Sigmoid colon (tissue), 7 donors: Measurements from ENCODE around the gene KDM5A. TPM values are rescaled to one million over a fixed set of nuclear protein-coding genes. Genes with fewer than 3 reads are reported as not detected.

Experiments used
- DNase-seq: peaks from one replicate; pipeline ENCODE4 v3.0.0-alpha.2; 2019
- H3K27ac ChIP-seq, 4 donors: fragments of 200-600 bp; sonication (generic); one replicate each; pipeline ENCODE4 v1.5.1; 2016 to 2019; ENCODE audit warnings: mild to moderate bottlenecking in 1 of 4
- H3K27me3 ChIP-seq, 3 donors: fragments of 200-600 bp; sonication (generic); one replicate each; pipeline ENCODE4 v1.5.1; 2019; ENCODE audit warnings: mild to moderate bottlenecking in 1 of 3
- H3K36me3 ChIP-seq, 4 donors: fragments of 200-600 bp; sonication (generic); one replicate each; pipeline ENCODE4 v1.5.1; 2016 to 2019
- H3K4me1 ChIP-seq, 4 donors: fragments of 200-600 bp; sonication (generic); one replicate each; pipeline ENCODE4 v1.5.1; 2017 to 2019
- H3K4me3 ChIP-seq, 4 donors: fragments of 200-600 bp; sonication (generic); one replicate each; pipeline ENCODE4 v1.5.1; 2017 to 2019; ENCODE audit warnings: mild to moderate bottlenecking in 2 of 4, moderate library complexity in 1 of 4
- H3K9me3 ChIP-seq, 4 donors: fragments of 200-600 bp in 3 of 4; sonication (generic) in 3 of 4; one replicate each; pipeline versions ENCODE4 v1.5.1 to v1.6.1; 2013 to 2019
- EP300 ChIP-seq, 4 donors: sonication (generic); formaldehyde crosslinking; IDR thresholded peaks; one replicate each; pipeline ENCODE4 v1.6.1; 2017; ENCODE audit warnings: antibody characterized with exemption in 4 of 4
- POLR2A ChIP-seq, 2 donors: fragments of 450-650 bp; IDR thresholded peaks; one replicate each; pipeline ENCODE4 v1.6.1; 2016; ENCODE audit warnings: antibody characterized with exemption in 2 of 2, mild to moderate bottlenecking in 2 of 2, moderate library complexity in 2 of 2
- POLR2AphosphoS5 ChIP-seq, 4 donors: sonication (generic); formaldehyde crosslinking; IDR thresholded peaks; one replicate each; pipeline ENCODE4 v1.6.1; 2017; ENCODE audit warnings: antibody characterized with exemption in 4 of 4
- WGBS, 2 donors: extraction: QIAGEN DNeasy Blood & Tissue Kit; methylation state at CpG; one replicate each; pipeline ENCODE4 v1.1.7; 2013; 5-methylcytosine and 5-hydroxymethylcytosine counted together
- intact Hi-C: fragments of 100-400 bp; cut with DNase I; formaldehyde crosslinking; loops from one replicate; pipeline ENCODE4 v1.15.1; 2023
- polyA plus RNA-seq, 3 donors: library from polyadenylated mRNA; stranded (reverse); fragments of 200-250 nt; gene quantifications; one replicate each; pipeline ENCODE4 v1.2.3, GENCODE V29; 2013
- total RNA-seq, 4 donors: library from RNA; depleted of rRNA; stranded (reverse); fragments of >200 nt; gene quantifications; one replicate each; pipeline ENCODE4 v1.1.0, GENCODE V29; 2016
- TF ChIP-seq, protein P1 (sequence below), 4 experiments: fragments of 450-650 bp in 3 of 4; fragments of 200-600 bp in 1 of 4; IDR thresholded peaks; one replicate each; pipeline ENCODE4 v1.5.1; 2016 to 2019; ENCODE audit warnings: antibody characterized with exemption in 4 of 4, mild to moderate bottlenecking in 3 of 4, moderate library complexity in 2 of 4
- donor health status: healthy with polysubstance abuse.
- donor health status: Bipolar disorder and iron deficiency.
- donor health status: healthy.

KDM5A gene
- total and polyA plus RNA-seq, 7 donors: 5.4 to 65.6 (median 34.2) TPM

DNA sequence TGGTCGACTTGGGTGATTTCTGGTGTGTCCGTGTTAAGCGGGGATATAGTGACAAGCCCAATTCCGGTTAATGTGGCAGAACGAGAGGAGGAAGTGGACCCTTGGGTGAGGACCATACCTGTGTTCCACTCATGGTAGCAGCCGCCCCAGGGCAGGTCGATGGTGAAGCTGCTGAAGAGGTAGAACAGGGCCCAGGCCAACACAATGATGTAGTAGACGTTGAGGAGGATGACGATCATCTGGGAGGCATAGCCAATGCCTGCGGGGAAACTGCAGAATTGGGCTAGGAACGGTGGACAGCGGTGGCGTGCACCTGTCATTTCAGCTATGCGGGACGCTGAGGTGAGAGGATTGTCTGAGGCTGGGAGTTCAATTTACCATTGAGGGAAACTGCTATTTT lies 146.6 kb downstream of the KDM5A start:
- WGBS, 2 donors: 94 to 95% methylated on average over 15 of the region's 15 CpGs
- TF ChIP-seq, protein P1, sequence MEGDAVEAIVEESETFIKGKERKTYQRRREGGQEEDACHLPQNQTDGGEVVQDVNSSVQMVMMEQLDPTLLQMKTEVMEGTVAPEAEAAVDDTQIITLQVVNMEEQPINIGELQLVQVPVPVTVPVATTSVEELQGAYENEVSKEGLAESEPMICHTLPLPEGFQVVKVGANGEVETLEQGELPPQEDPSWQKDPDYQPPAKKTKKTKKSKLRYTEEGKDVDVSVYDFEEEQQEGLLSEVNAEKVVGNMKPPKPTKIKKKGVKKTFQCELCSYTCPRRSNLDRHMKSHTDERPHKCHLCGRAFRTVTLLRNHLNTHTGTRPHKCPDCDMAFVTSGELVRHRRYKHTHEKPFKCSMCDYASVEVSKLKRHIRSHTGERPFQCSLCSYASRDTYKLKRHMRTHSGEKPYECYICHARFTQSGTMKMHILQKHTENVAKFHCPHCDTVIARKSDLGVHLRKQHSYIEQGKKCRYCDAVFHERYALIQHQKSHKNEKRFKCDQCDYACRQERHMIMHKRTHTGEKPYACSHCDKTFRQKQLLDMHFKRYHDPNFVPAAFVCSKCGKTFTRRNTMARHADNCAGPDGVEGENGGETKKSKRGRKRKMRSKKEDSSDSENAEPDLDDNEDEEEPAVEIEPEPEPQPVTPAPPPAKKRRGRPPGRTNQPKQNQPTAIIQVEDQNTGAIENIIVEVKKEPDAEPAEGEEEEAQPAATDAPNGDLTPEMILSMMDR (IDR thresholded peaks at IDR 0.05): no peak
- TF ChIP-seq POLR2AphosphoS5 (IDR thresholded peaks at IDR 0.05) (no peak), POLR2A (IDR thresholded peaks at IDR 0.05) (no peak), EP300 (IDR thresholded peaks at IDR 0.05) (no peak)
- intact Hi-C loops: no loop called here
- Histone ChIP-seq H3K4me1 (no peaks in the 10 kb centered on the region), H3K9me3 (peaks cover 0 to 3% (median 1%) of the 10 kb centered on the region in 4 donors), H3K4me3 (no peak overlapping the region), H3K27me3 (no peaks in the 10 kb centered on the region), H3K36me3 (no peaks in the 10 kb centered on the region), H3K27ac (no peak overlapping the region)
- DNase-seq: no peak

DNA sequence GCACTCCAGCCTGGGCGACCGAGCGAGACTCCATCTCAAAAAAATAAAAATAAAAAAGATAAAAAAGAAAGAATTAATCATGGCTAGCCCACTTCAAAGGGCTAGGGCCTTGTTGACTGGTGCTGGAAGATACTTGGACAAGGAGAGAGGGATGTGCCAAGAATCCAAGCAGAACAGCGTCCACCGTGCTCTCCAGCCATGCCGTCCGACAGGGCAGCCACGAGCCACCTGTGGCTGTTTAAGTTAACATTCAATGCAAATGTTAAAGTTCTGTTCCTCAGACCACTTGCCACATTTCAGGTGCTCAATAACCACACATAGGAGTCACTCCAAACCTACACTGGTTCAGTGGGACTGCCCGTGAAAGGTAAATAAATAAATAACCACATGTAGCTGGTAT lies 147.9 kb downstream of the KDM5A start:
- Histone ChIP-seq H3K9me3 (peaks cover 0 to 3% (median 0%) of the 10 kb centered on the region in 4 donors), H3K27me3 (no peaks in the 10 kb centered on the region), H3K4me1 (no peaks in the 10 kb centered on the region), H3K4me3 (no peak overlapping the region), H3K36me3 (no peaks in the 10 kb centered on the region), H3K27ac (no peak overlapping the region)
- TF ChIP-seq POLR2AphosphoS5 (IDR thresholded peaks at IDR 0.05) (no peak), EP300 (IDR thresholded peaks at IDR 0.05) (no peak), POLR2A (IDR thresholded peaks at IDR 0.05) (no peak)
- TF ChIP-seq, protein P1 (IDR thresholded peaks at IDR 0.05): no peak
- no peak for DNase-seq
- 93 to 95% methylated on average over 9 of the region's 9 CpGs for WGBS, 2 donors
- intact Hi-C loops: no loop called here

DNA sequence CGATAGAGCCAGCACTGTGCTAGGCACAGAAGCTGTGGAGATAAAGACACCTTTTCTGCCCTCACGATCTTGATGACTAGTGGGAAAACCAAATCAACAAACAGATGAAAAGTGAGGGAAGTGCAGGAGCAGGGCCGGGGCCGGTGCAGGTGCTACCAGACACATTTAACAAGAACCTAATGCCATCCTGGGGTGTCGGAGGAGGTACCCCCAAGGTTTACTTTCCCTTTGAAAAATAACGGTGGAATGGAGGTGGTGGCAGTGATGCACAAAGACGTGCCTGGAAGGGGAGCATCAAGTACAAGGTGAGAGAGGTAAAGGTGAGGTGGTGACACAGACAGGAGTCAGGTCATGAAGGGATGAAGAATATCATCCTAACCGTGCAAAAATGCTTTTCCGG lies 148.6 kb downstream of the KDM5A start:
- DNase-seq: no peak
- H3K9me3 ChIP-seq: peaks cover 0 to 3% (median 0%) of the 10 kb centered on the region in 4 donors
- H3K36me3 ChIP-seq: no peaks in the 10 kb centered on the region
- H3K4me1 ChIP-seq: no peaks in the 10 kb centered on the region
- TF ChIP-seq EP300 (IDR thresholded peaks at IDR 0.05): no peak
- no peak for TF ChIP-seq POLR2AphosphoS5 (IDR thresholded peaks at IDR 0.05)
- TF ChIP-seq, protein P1 (IDR thresholded peaks at IDR 0.05): no peak
- TF ChIP-seq POLR2A (IDR thresholded peaks at IDR 0.05): no peak
- 90 to 92% methylated on average over 9 of the region's 9 CpGs for WGBS, 2 donors
- no peaks in the 10 kb centered on the region for H3K27me3 ChIP-seq
- intact Hi-C loops: no loop called here
- no peak overlapping the region for H3K4me3 ChIP-seq
- no peak overlapping the region for H3K27ac ChIP-seq

DNA sequence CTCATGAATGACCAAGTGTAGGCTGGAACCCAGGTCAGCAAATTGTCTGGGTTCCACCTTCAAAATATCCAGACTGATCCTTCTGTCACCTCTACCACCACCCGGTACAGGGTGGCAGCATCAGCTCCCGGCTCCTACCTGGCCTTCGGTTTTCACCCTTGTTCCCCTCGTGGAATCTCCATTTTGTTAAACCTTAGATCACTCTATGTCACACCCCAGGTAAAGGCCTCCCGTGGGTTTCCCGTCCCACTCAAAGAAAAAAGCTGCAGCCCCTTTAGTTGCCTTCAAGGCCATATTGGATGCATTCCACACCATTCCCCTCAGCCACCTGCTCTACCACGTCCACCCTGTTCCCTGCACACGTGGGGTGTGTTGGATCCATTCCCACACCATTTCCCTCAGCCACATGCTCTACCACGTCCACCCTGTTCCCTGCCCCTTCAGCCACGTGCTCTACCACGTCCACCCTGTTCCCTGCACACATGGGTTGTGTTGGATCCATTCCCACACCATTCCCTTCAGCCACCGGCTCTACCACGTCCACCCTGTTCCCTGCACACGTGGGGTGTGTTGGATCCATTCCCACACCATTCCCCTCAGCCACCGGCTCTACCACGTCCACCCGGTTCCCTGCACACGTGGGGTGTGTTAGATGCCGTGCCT lies 150.3 kb downstream of the KDM5A start:
- H3K4me1 ChIP-seq: no peaks in the 10 kb centered on the region
- no peak for DNase-seq
- no peak for TF ChIP-seq POLR2A (IDR thresholded peaks at IDR 0.05)
- TF ChIP-seq EP300 (IDR thresholded peaks at IDR 0.05): no peak
- no peak for TF ChIP-seq POLR2AphosphoS5 (IDR thresholded peaks at IDR 0.05)
- TF ChIP-seq, protein P1 (IDR thresholded peaks at IDR 0.05): no peak
- H3K9me3 ChIP-seq: peaks cover 0 to 3% (median 0%) of the 10 kb centered on the region in 4 donors
- no peak overlapping the region for H3K4me3 ChIP-seq
- no peak overlapping the region for H3K27ac ChIP-seq
- no peaks in the 10 kb centered on the region for H3K27me3 ChIP-seq
- no peaks in the 10 kb centered on the region for H3K36me3 ChIP-seq
- WGBS, 2 donors: 70 to 72% methylated on average over 19 of the region's 19 CpGs
- intact Hi-C loops: no loop called here

DNA sequence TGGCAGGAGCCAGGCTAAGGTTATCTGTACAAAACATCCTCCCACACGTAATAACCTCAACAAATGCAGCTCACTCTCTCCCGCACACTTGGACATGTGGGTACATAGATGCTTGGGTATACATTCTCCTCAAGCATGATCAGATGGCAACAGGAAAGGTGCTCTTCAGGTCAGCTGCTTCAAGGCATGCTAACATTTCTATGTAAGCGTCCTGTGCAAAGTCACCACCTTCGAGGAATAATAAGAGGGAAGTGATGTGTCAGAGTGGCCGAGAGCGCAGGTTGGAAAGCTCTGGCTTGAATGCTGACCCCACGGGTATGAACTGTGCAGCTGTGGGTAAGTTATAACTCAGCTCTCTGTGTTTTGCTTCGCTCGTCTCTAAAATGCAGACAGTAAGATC lies 151.0 kb downstream of the KDM5A start:
- Histone ChIP-seq H3K4me1 (no peaks in the 10 kb centered on the region), H3K4me3 (no peak overlapping the region), H3K36me3 (no peaks in the 10 kb centered on the region), H3K27me3 (no peaks in the 10 kb centered on the region), H3K9me3 (peaks cover 0 to 3% (median 0%) of the 10 kb centered on the region in 4 donors), H3K27ac (no peak overlapping the region)
- TF ChIP-seq POLR2AphosphoS5 (IDR thresholded peaks at IDR 0.05) (no peak), POLR2A (IDR thresholded peaks at IDR 0.05) (no peak), EP300 (IDR thresholded peaks at IDR 0.05) (no peak)
- TF ChIP-seq, protein P1 (IDR thresholded peaks at IDR 0.05): no peak
- DNase-seq: no peak
- WGBS, 2 donors: 92% methylated on average over 9 of the region's 9 CpGs
- intact Hi-C loops: no loop called here
